GM21526 (cell line): ENCODE results near the gene KIAA0513.

Experiments used
- ATAC-seq: cut with Tn5 transposase; IDR thresholded peaks from one replicate; pipeline ENCODE4 v1.9.1; 2021; ENCODE audit warnings: moderate library complexity; ENCODE audit not compliant: unreplicated experiment, low FRiP score

KIAA0513 gene

GRCh38 chr16:85086347-85087291 lies 59.0 kb downstream of the KIAA0513 start:
- no peak for ATAC-seq

GRCh38 chr16:85087899-85088569 lies 60.4 kb downstream of the KIAA0513 start:
- no peak for ATAC-seq

GRCh38 chr16:85088570-85089199 lies 61.1 kb downstream of the KIAA0513 start:
- ATAC-seq: no peak

GRCh38 chr16:85089525-85089924 lies 61.9 kb downstream of the KIAA0513 start:
- no peak for ATAC-seq

- ATAC-seq: no peak
These were observed 62.6 kb downstream of the KIAA0513 start for GRCh38 chr16:85090181-85090580.

GRCh38 chr16:85090873-85091521 lies 63.4 kb downstream of the KIAA0513 start:
- ATAC-seq: no peak

GRCh38 chr16:85091522-85091910 lies 63.9 kb downstream of the KIAA0513 start:
- no peak for ATAC-seq

GRCh38 chr16:85092309-85092708 lies 64.7 kb downstream of the KIAA0513 start:
- no peak for ATAC-seq

- no peak for ATAC-seq
These were observed 65.3 kb downstream of the KIAA0513 start for GRCh38 chr16:85092851-85093250.

GRCh38 chr16:85093705-85094104 lies 66.1 kb downstream of the KIAA0513 start:
- ATAC-seq: no peak

- ATAC-seq: no peak
These were observed 66.7 kb downstream of the KIAA0513 start for GRCh38 chr16:85094176-85094805.

GRCh38 chr16:85094812-85095211 lies 67.2 kb downstream of the KIAA0513 start:
- no peak for ATAC-seq

GRCh38 chr16:85096921-85097320 lies 69.3 kb downstream of the KIAA0513 start:
- no peak for ATAC-seq

- ATAC-seq: no peak
These were observed 71.0 kb downstream of the KIAA0513 start for GRCh38 chr16:85098565-85098964.

- no peak for ATAC-seq
These were observed 72.7 kb downstream of the KIAA0513 start for GRCh38 chr16:85100265-85100664.

GRCh38 chr16:85101956-85102630 lies 74.5 kb downstream of the KIAA0513 start:
- no peak for ATAC-seq

GRCh38 chr16:85103114-85104079 lies 75.8 kb downstream of the KIAA0513 start:
- no peak for ATAC-seq

- ATAC-seq: no peak
These were observed 76.6 kb downstream of the KIAA0513 start for GRCh38 chr16:85104147-85104546.
